NCI-H2107 treated with DMSO at 0.1 percent for 48 hours (cell line): ENCODE results near the gene BTG4.

Source experiments
- DNase-seq: peaks from one replicate; lab custom pipeline; 2025; ENCODE audit not compliant: unreplicated experiment; lab: John Stamatoyannopoulos, UW

BTG4 gene

GRCh38 chr11:111512296-111513239 lies at the start of gene BTG4:
Gene BTG4, minus strand, starts transcription at chr11:111512386. Its CDS starts 13,610 bp downstream, at chr11:111498776.
- no peak for DNase-seq

GRCh38 chr11:111561791-111562325 lies 49.7 kb upstream of the BTG4 start:
- DNase-seq, result no peak

- no peak for DNase-seq
Measured at GRCh38 chr11:111561306-111561705, 49.1 kb upstream of the BTG4 start.

GRCh38 chr11:111560800-111561199 lies 48.6 kb upstream of the BTG4 start:
- no peak for DNase-seq

GRCh38 chr11:111559800-111560464 lies 47.7 kb upstream of the BTG4 start:
- DNase-seq, result no peak

GRCh38 chr11:111557425-111558111 lies 45.4 kb upstream of the BTG4 start:
- DNase-seq, result no peak

GRCh38 chr11:111555255-111555654 lies 43.1 kb upstream of the BTG4 start:
- no peak for DNase-seq

GRCh38 chr11:111554532-111554931 lies 42.3 kb upstream of the BTG4 start:
- no peak for DNase-seq

- no peak for DNase-seq
Measured at GRCh38 chr11:111550258-111550657, 38.1 kb upstream of the BTG4 start.

GRCh38 chr11:111549869-111550203 lies 37.6 kb upstream of the BTG4 start:
- no peak for DNase-seq

GRCh38 chr11:111549196-111549868 lies 37.1 kb upstream of the BTG4 start:
- DNase-seq, result no peak

- DNase-seq, result no peak
Measured at GRCh38 chr11:111548525-111548924, 36.3 kb upstream of the BTG4 start.

- DNase-seq, result no peak
Measured at GRCh38 chr11:111542606-111543275, 30.6 kb upstream of the BTG4 start.

GRCh38 chr11:111541254-111542061 lies 29.3 kb upstream of the BTG4 start:
- no peak for DNase-seq

- DNase-seq, result no peak
Measured at GRCh38 chr11:111540937-111541253, 28.7 kb upstream of the BTG4 start.

- no peak for DNase-seq
Measured at GRCh38 chr11:111540114-111540936, 28.1 kb upstream of the BTG4 start, which contains the start of gene LAYN. Gene LAYN, plus strand, starts transcription at chr11:111540720. Its CDS starts 124 bp downstream, at chr11:111540844.

GRCh38 chr11:111539426-111540113 lies 27.4 kb upstream of the BTG4 start:
- DNase-seq, result no peak
